Stimulated activated CD8-positive, alpha-beta memory T cell treated with anti-CD3 and anti-CD28 coated beads, Interleukin-2, amount 100 ng/mL, for 1 hour (primary cell): ENCODE results near the gene FBXO8.
"Not testable (repeated sequence)": the region's sequence is repeated elsewhere in the genome, so short reads cannot be mapped to it uniquely, and the experiment has no call there.

Source experiments
- DNase-seq, 2 donors: peaks; one replicate each; pipeline ENCODE4 v3.0.0-alpha.2; 2020; ENCODE audit warnings: low read depth in 2 of 2

The FBXO8 gene

GRCh38 chr4:174284487-174284886, 1.0 kb upstream of the FBXO8 start:
- DNase-seq, result no peak

GRCh38 chr4:174282836-174283506, 496 bp downstream of the FBXO8 start:
- DNase-seq, result peak; percentile 44 to 62

DNA sequence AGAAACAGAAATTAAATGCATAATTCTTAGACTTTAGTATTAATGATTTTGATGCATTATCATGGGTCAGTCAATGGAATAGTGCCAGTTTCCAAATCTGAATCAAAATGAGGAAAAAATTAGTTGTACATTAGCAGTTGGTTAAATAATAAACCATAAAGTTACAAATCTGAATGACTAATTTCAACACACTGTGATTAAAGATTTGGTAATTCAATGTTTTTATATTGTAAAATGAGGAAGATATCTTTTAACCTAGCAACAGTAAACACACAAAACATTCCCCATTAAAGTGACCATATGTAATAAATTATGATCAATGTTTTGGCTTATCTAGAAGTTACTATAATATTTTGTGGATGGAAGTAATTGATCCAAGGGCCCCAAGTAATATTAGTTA, 1.6 kb downstream of the FBXO8 start:
- no peak for DNase-seq

DNA sequence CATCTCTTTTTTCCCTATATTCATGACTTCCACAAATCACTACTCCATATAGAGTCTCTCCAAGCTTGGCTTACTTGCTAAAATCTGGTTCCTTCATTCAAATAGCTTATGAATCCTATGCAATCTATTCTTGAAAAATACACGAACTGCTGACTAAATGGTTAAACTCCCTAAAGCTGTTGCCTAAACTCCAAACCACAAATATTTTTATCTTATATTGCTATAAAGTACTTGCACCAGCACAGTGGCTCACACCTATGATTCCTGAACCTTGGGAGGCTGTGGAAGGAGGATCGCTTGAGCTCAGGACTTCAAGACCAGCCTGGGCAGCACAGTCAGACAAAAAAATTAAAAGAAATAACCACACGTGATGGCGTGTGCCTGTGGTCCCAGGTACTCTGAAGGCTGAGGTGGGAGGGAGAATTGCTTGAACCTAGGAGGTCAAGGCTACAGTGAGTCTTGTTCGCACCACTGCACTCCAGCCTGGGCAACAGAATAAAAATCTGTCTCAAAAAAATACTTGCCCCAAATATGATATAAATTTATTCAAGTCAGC, 2.2 kb downstream of the FBXO8 start:
- DNase-seq, result no peak

DNA sequence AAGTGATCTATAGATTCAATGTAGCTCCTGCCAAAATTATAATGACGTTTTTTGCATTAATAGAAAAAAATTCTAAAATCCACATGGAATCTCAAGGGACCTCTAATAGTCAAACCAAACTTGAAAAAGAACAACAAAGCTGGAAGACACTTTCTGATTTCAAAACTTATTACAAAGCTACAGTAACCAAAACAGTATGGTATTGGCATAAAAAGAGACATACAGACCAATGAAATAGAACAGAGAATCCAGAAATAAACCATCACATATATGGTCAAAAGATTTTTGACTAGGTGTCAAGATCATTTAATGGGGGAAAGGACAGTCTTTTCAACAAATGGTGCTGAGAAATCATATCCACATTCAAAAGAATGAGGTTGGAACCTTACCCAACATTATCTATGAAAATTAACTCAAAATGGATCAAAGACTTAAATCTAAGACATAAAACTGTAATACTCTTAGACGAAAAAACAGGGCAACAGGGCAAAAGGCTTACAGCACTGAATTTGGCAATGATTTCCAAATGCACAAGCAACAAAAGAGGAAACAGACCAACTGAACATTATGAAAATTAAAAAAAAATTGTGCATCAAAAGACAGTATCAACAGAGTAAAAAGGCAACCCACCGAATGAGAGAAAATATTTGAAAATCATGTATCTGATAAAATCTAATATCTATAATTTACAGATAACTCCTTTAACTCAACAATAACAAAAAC, 3.9 kb downstream of the FBXO8 start:
- DNase-seq, result no peak

DNA sequence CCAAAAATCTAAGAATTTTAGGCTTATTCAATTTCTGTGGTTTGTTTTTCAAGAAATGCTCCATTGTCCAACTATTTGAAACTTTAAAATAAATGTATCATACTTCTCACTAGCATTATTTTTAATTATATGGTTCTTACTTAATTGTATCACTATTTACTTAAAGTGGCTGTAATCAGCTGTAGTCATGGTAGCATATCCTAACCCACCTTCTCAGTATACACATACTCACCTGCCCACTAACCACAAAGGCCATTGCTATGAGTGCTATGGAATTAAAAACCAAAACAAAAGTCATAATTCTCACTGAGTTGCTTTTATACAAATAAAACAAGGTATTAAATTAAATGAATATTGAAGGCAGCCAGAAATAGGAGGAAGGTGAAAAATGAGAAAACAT, 5.0 kb downstream of the FBXO8 start:
- DNase-seq, result no peak

- DNase-seq, result no peak
Measured at GRCh38 chr4:174277433-174277832, 6.0 kb downstream of the FBXO8 start.

GRCh38 chr4:174275101-174275500, 8.4 kb downstream of the FBXO8 start:
- no peak for DNase-seq

- DNase-seq, result no peak
Measured at GRCh38 chr4:174274436-174274835, 9.0 kb downstream of the FBXO8 start.

GRCh38 chr4:174273930-174274329, 9.5 kb downstream of the FBXO8 start:
- DNase-seq, result no peak

DNA sequence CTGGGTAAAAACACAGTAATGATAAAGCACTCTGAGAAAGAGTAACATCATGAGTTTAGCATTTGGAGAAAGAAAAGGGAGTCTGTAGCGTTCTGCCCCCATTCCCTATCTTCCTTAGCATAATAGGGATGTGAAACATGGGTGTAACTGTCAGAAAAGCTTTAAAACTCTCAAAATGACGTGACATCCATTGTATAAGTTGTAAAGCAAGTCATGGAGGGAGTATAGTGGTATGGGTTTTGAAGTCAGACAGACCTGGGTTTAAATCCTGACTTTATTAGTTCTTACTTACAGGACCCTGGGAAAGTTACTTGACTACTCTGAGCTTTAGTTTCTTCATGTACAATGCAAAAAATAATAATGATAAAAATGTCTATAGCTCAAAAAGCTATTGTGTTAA, 17.1 kb downstream of the FBXO8 start:
- no peak for DNase-seq

GRCh38 chr4:174265916-174266315, 17.6 kb downstream of the FBXO8 start:
- DNase-seq, result no peak

DNA sequence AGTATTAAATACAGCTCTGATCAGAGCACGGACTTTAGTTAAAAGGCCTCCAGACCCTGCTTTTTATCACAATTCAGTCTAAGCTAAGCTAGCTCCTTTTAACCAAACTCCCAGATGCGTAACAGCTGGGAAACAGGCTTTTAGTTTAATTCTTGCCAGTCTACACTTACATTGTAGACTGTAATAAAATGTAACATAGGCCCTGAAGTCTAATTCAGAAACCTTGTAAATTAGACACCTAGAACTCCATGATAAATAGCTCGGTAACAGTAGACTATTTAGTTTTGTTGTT, 20.1 kb downstream of the FBXO8 start:
- no peak for DNase-seq

DNA sequence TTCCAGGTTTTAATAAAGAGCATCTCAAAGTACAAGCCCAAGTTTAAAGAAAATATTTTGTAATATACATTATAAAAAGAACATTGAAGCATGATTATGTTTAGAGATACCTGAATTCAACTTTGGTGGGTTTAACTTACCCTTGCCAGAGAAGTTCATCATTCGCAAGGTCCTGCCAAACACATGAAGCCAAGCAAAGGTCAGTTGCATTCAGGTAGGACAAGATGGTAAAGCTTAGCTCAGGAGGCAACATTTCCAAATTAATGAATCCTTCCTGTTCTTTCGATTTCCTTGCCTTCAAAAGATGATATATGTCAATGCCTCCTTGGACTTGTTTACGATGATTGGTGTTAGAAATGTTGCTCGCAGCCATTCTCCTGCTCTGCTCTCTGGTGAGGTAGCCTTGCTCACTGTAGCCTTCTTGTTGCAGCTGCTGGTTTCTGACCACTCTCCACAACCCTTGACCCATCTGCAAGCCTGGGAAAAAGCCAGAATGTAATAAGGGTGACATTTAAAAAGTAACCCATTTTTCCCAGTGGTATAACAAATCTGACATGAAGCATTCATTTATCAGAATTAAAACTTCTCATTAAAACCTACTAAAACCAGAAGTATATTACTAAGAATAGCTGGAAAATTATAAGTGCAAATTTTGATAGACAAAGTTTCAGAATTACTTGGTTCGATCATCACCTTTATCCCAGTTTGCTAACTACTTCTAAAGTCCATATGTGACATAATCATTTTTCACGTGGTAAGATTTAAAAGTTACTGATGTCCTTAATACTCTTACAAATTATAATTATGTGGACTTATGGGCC, 20.6 kb downstream of the FBXO8 start:
- DNase-seq, result no peak

DNA sequence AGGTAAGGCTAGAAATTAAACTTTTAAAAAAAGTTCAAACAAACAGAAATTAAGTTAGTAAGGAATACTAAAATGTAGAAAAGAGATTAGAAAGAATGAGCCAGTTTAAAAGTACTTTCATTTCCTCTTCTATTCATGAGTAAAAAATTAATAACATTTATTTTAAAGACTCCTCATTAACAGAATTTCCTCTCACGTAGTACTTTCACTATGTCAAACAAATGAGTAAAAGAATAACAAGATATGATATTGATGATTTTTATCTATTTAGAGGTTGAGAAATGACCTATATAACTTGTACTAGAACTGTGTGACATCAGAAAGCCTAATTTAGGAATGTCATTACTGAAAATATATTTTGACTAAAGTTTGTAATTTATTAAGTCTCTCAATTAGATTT, 22.0 kb downstream of the FBXO8 start:
- not testable (repeated sequence) for DNase-seq

DNA sequence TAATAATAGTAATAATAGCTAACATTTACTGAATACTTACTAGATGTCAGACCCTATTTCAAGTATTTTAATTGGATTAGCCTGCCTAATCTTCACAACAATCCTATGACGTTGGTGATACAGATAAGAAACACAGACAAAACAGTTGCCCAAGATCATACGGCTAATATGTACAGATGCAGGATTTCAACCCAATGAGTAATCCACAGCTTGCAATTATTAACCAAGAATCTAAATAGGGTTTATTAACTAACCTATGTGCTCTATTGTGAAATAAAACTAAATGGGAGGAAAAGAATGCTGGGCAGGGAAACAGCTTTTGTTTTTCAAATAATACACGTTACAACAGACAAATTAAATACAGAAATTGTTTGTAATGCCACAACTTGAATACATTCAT, 23.4 kb downstream of the FBXO8 start:
- DNase-seq, result no peak

DNA sequence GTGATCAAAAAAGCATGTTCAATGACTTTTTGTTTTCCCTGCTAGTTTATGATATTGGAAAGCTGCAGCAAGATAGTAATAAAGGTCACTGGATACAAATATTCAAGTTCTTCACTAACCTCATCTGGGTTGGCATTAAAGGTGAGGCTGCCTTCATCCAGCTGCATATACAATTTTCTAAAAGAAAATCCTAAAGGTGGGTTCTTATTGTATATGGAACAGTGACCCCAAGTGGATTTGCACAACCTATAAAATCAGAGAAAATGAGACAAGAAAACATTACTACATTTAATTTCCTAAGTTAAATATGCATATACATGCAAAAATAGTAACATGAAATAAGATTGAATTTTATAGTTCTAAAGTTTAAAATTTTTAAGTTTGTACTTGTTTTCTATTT, 23.9 kb downstream of the FBXO8 start:
- no peak for DNase-seq

DNA sequence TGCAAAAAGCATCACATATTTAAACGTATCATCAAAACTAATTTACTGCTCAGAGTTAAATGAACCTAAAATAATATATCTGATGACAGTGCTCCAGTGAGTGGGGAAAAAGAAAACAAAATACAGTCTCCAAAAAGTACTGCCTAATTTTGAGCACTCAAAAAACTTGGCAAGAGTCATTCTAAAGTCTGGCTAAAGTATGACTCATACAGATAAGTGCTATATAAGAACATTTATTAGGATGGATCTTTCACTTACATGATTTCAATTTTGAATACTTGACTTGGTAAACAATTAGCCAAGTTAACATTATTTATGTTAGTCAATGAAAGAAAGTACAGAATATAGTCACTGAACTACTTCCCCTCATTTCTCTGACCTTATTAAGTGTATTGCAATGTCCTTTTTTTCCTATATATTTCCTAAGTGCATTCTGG, 27.2 kb downstream of the FBXO8 start:
- DNase-seq, result no peak

- DNase-seq, result no peak
Measured at GRCh38 chr4:174255786-174256185, 27.7 kb downstream of the FBXO8 start.

GRCh38 chr4:174255374-174255773, 28.1 kb downstream of the FBXO8 start:
- no peak for DNase-seq

- no peak for DNase-seq
Measured at GRCh38 chr4:174254613-174255012, 28.9 kb downstream of the FBXO8 start.

GRCh38 chr4:174252412-174252811, 31.1 kb downstream of the FBXO8 start:
- no peak for DNase-seq

GRCh38 chr4:174248407-174248806, 35.1 kb downstream of the FBXO8 start:
- DNase-seq, result no peak
